Neuronal stem cell (in vitro differentiated cells): ENCODE results near the gene UBA5.

Source experiments
- DNase-seq: peaks from one replicate; pipeline ENCODE4 v3.0.0-alpha.2; 2013; ENCODE audit warnings: low spot score
- H2AFZ ChIP-seq: one replicate; pipeline ENCODE4 v1.6.1; 2013; ENCODE audit warnings: mild to moderate bottlenecking, low read length, inconsistent platforms
- H2AK5ac ChIP-seq: 2 replicates; pipeline ENCODE4 v1.6.1; 2013; ENCODE audit warnings: low read depth, mild to moderate bottlenecking, inconsistent platforms, low read length, moderate library complexity, mixed read lengths
- H2BK120ac ChIP-seq: 2 replicates; pipeline ENCODE4 v1.6.1; 2013; ENCODE audit warnings: low read depth, mild to moderate bottlenecking, inconsistent platforms, low read length, moderate library complexity, mixed read lengths
- H2BK12ac ChIP-seq: one replicate; pipeline ENCODE4 v1.6.1; 2013; ENCODE audit warnings: low read length, inconsistent platforms
- H2BK15ac ChIP-seq: 2 replicates; pipeline ENCODE4 v1.6.1; 2013; ENCODE audit warnings: mild to moderate bottlenecking, low read length, inconsistent platforms, mixed read lengths
- H2BK5ac ChIP-seq: one replicate; pipeline ENCODE4 v1.6.1; 2013; ENCODE audit warnings: inconsistent platforms, mild to moderate bottlenecking, low read length, moderate library complexity
- H3K14ac ChIP-seq: one replicate; pipeline ENCODE4 v1.6.1; 2013; ENCODE audit warnings: low read length, inconsistent platforms
- H3K18ac ChIP-seq: 2 replicates; pipeline ENCODE4 v1.6.1; 2013; ENCODE audit warnings: low read length, inconsistent platforms
- H3K23ac ChIP-seq: 2 replicates; pipeline ENCODE4 v1.6.1; 2013; ENCODE audit warnings: low read depth, mild to moderate bottlenecking, mixed read lengths, low read length, inconsistent platforms; ENCODE audit not compliant: poor library complexity
- H3K27ac ChIP-seq: replicated peaks from 3 replicates; pipeline ENCODE4 v1.5.1; 2013; ENCODE audit warnings: low read length, inconsistent platforms
- H3K27me3 ChIP-seq, 3 experiments: 2 replicates each; pipeline ENCODE4 v1.6.1; 2013; ENCODE audit warnings: low read length in 3 of 3, mild to moderate bottlenecking in 2 of 3, inconsistent platforms in 1 of 3, low read depth in 1 of 3, mixed read lengths in 1 of 3, moderate library complexity in 1 of 3; ENCODE audit not compliant: control insufficient read depth in 3 of 3, insufficient read depth in 3 of 3
- H3K36me3 ChIP-seq, 2 donors: replicated peaks in 1 of 2; 2 replicates each; pipeline ENCODE4 v1.6.1; 2013; ENCODE audit warnings: low read length in 2 of 2; ENCODE audit not compliant: control insufficient read depth in 2 of 2, insufficient read depth in 2 of 2
- H3K4ac ChIP-seq: 2 replicates; pipeline ENCODE4 v1.6.1; 2013; ENCODE audit warnings: inconsistent platforms, mild to moderate bottlenecking, low read length, moderate library complexity
- H3K4me1 ChIP-seq, 2 donors: 1 replicate in 1 of 2; 2 replicates in 1 of 2; pipeline ENCODE4 v1.6.1; 2013; ENCODE audit warnings: low read length in 2 of 2, low read depth in 1 of 2; ENCODE audit not compliant: control insufficient read depth in 2 of 2, insufficient read depth in 1 of 2
- H3K4me2 ChIP-seq: one replicate; pipeline ENCODE4 v1.6.1; 2013; ENCODE audit warnings: mild to moderate bottlenecking, low read length, inconsistent platforms; ENCODE audit not compliant: insufficient read depth, poor library complexity, severe bottlenecking
- H3K4me3 ChIP-seq, 2 donors: 2 replicates each; pipeline ENCODE4 v1.5.1; 2013; ENCODE audit warnings: low read length in 2 of 2, mild to moderate bottlenecking in 2 of 2, inconsistent platforms in 1 of 2, moderate library complexity in 1 of 2
- H3K79me1 ChIP-seq: one replicate; pipeline ENCODE4 v1.6.1; 2013; ENCODE audit warnings: low read depth, mild to moderate bottlenecking, inconsistent platforms, low read length, moderate library complexity
- H3K9ac ChIP-seq: one replicate; pipeline ENCODE4 v1.6.1; 2013; ENCODE audit warnings: mild to moderate bottlenecking, low read depth, low read length, inconsistent platforms; ENCODE audit not compliant: poor library complexity
- H3K9me3 ChIP-seq, 2 donors: replicated peaks in 1 of 2; 2 replicates each; pipeline versions ENCODE3 to v1.6.1; 2013; ENCODE audit warnings: low read length in 2 of 2, mild to moderate bottlenecking in 2 of 2, inconsistent platforms in 1 of 2, low read depth in 1 of 2, mixed read lengths in 1 of 2, moderate library complexity in 1 of 2; ENCODE audit not compliant: control insufficient read depth in 2 of 2, insufficient read depth in 1 of 2
- H4K8ac ChIP-seq: one replicate; pipeline ENCODE4 v1.6.1; 2013; ENCODE audit warnings: low read depth, mild to moderate bottlenecking, inconsistent platforms, low read length, moderate library complexity
- H4K91ac ChIP-seq: one replicate; pipeline ENCODE4 v1.6.1; 2013; ENCODE audit warnings: low read length, low read depth, mild to moderate bottlenecking, inconsistent platforms; ENCODE audit not compliant: poor library complexity
- WGBS, 2 donors: extraction: QIAGEN DNeasy Blood & Tissue Kit; methylation state at CpG; one replicate each; pipeline ENCODE4 v1.1.7; 2013; ENCODE audit warnings: missing lambda C conversion rate in 2 of 2, mixed read lengths in 1 of 2; ENCODE audit not compliant: insufficient read length in 2 of 2, insufficient replicate concordance in 1 of 2; ENCODE audit errors: extremely low coverage in 2 of 2; 5-methylcytosine and 5-hydroxymethylcytosine counted together

The UBA5 gene

GRCh38 chr3:132625613-132626012 lies 34.5 kb upstream of the UBA5 start:
- Histone ChIP-seq H3K79me1 (no peaks in the 10 kb centered on the region), H4K91ac (no peak overlapping the region), H3K9me3 (no peaks in the 10 kb centered on the region), H3K4me3 (no peak overlapping the region), H2BK5ac (no peak overlapping the region), H4K8ac (no peak overlapping the region), H3K27ac (no peak overlapping the region), H3K4ac (no peak overlapping the region), H3K4me1 (no peaks in the 10 kb centered on the region), H2BK15ac (no peak overlapping the region), H3K27me3 (no peaks in the 10 kb centered on the region), H3K36me3 (peaks cover 2 to 58% of the 10 kb centered on the region in 2 donors), H3K18ac (no peak overlapping the region), H2AK5ac (no peak overlapping the region), H2BK12ac (no peak overlapping the region), H3K4me2 (no peak overlapping the region), H3K9ac (no peak overlapping the region), H3K14ac (no peak overlapping the region), H2AFZ (no peak overlapping the region), H3K23ac (no peak overlapping the region), H2BK120ac (no peak overlapping the region)
- no CpG with 5 or more reads among the region's 1 CpG for WGBS, 2 donors
- DNase-seq = no peak

- H3K27me3 ChIP-seq = no peaks in the 10 kb centered on the region
- H3K9ac ChIP-seq = no peak overlapping the region
- no peaks in the 10 kb centered on the region for H3K79me1 ChIP-seq
- H3K4me1 ChIP-seq = no peaks in the 10 kb centered on the region
- no peak overlapping the region for H2BK120ac ChIP-seq
- no peak overlapping the region for H3K14ac ChIP-seq
- H3K18ac ChIP-seq = no peak overlapping the region
- no peaks in the 10 kb centered on the region for H3K9me3 ChIP-seq
- no peak overlapping the region for H4K91ac ChIP-seq
- no CpG with 5 or more reads among the region's 6 CpGs for WGBS, 2 donors
- no peak overlapping the region for H3K4me2 ChIP-seq
- H3K4me3 ChIP-seq = no peak overlapping the region
- H2BK15ac ChIP-seq = no peak overlapping the region
- H3K36me3 ChIP-seq = peaks cover 2 to 64% of the 10 kb centered on the region in 2 donors
- no peak overlapping the region for H2BK12ac ChIP-seq
- H2BK5ac ChIP-seq = no peak overlapping the region
- H3K23ac ChIP-seq = no peak overlapping the region
- no peak overlapping the region for H3K27ac ChIP-seq
- H2AFZ ChIP-seq = peak overlapping the region; percentile 14
- no peak for DNase-seq
- H2AK5ac ChIP-seq = no peak overlapping the region
- H3K4ac ChIP-seq = no peak overlapping the region
- H4K8ac ChIP-seq = no peak overlapping the region
Observed at GRCh38 chr3:132626955-132627354, 33.2 kb upstream of the UBA5 start.

- Histone ChIP-seq H2BK120ac (no peak overlapping the region), H2AFZ (no peak overlapping the region), H3K4me1 (no peaks in the 10 kb centered on the region), H4K91ac (no peak overlapping the region), H3K14ac (no peak overlapping the region), H3K4ac (no peak overlapping the region), H4K8ac (no peak overlapping the region), H3K18ac (no peak overlapping the region), H2AK5ac (no peak overlapping the region), H3K79me1 (no peaks in the 10 kb centered on the region), H3K4me3 (no peak overlapping the region), H3K9me3 (no peaks in the 10 kb centered on the region), H2BK15ac (no peak overlapping the region), H3K4me2 (no peak overlapping the region), H3K23ac (no peak overlapping the region), H2BK5ac (no peak overlapping the region), H3K9ac (no peak overlapping the region), H3K27me3 (no peaks in the 10 kb centered on the region), H3K36me3 (peaks cover 2 to 60% of the 10 kb centered on the region in 2 donors), H2BK12ac (no peak overlapping the region), H3K27ac (no peak overlapping the region)
- DNase-seq = no peak
- no CpG with 5 or more reads among the region's 2 CpGs for WGBS, 2 donors
Observed at GRCh38 chr3:132628157-132628556, 32.0 kb upstream of the UBA5 start.

- no peak overlapping the region for H3K27ac ChIP-seq
- no peak overlapping the region for H4K91ac ChIP-seq
- no peak overlapping the region for H3K18ac ChIP-seq
- no CpG with 5 or more reads among the region's 1 CpG for WGBS, 2 donors
- H2BK5ac ChIP-seq = no peak overlapping the region
- H3K4ac ChIP-seq = no peak overlapping the region
- H2BK120ac ChIP-seq = no peak overlapping the region
- H3K27me3 ChIP-seq = no peaks in the 10 kb centered on the region
- H3K9me3 ChIP-seq = no peaks in the 10 kb centered on the region
- H4K8ac ChIP-seq = no peak overlapping the region
- no peak overlapping the region for H3K23ac ChIP-seq
- peaks cover 2 to 53% of the 10 kb centered on the region in 2 donors for H3K36me3 ChIP-seq
- H3K79me1 ChIP-seq = no peaks in the 10 kb centered on the region
- H3K4me1 ChIP-seq = no peaks in the 10 kb centered on the region
- no peak for DNase-seq
- no peak overlapping the region for H3K14ac ChIP-seq
- H2AFZ ChIP-seq = no peak overlapping the region
- H2BK15ac ChIP-seq = no peak overlapping the region
- H2BK12ac ChIP-seq = no peak overlapping the region
- no peak overlapping the region for H2AK5ac ChIP-seq
- no peak overlapping the region for H3K9ac ChIP-seq
- no peak overlapping the region for H3K4me2 ChIP-seq
- no peak overlapping the region for H3K4me3 ChIP-seq
Observed at GRCh38 chr3:132629928-132630327, 30.2 kb upstream of the UBA5 start.
